Colonic mucosa (tissue), 4 donors: ENCODE measurements around the gene DLG2. TPM values are rescaled to one million over a fixed set of nuclear protein-coding genes. Genes with fewer than 3 reads are reported as not detected.

Source experiments
- DNase-seq: peaks from one replicate; pipeline ENCODE4 v3.0.0-alpha.2; 2020
- H3K27ac ChIP-seq: fragments of 200-600 bp; one replicate; pipeline ENCODE4 v1.8.0; 2021
- H3K27me3 ChIP-seq: fragments of 200-600 bp; one replicate; pipeline ENCODE4 v1.8.0; 2021
- H3K36me3 ChIP-seq: fragments of 200-600 bp; one replicate; pipeline ENCODE4 v1.8.0; 2021
- H3K4me1 ChIP-seq: fragments of 200-600 bp; one replicate; pipeline ENCODE4 v1.8.0; 2021; ENCODE audit warnings: mild to moderate bottlenecking
- H3K4me3 ChIP-seq: fragments of 200-600 bp; one replicate; pipeline ENCODE4 v1.8.0; 2021
- H3K9ac ChIP-seq, 2 donors: one replicate each; pipeline ENCODE4 v1.7.0; 2013; ENCODE audit warnings: control low read depth in 2 of 2, low read depth in 2 of 2, low read length in 2 of 2
- H3K9me3 ChIP-seq: fragments of 200-600 bp; one replicate; pipeline ENCODE4 v1.8.0; 2021
- intact Hi-C: fragments of 100-400 bp; cut with DNase I; formaldehyde crosslinking; loops from one replicate; pipeline ENCODE4 v1.14.1; 2022
- total RNA-seq, 2 donors: library from RNA; stranded (reverse); fragmentation: NEBNext Ultra II Directional in 1 of 2; extraction: Animal tissue kit (Norgen Biotek cat#: 25700) in 1 of 2; gene quantifications; one replicate each; pipeline ENCODE4 v1.2.1, GENCODE V29; 2021
- TF ChIP-seq, protein P1 (sequence below): fragments of 200-600 bp; IDR thresholded peaks from one replicate; pipeline ENCODE4 v1.8.0; 2022; ENCODE audit warnings: antibody characterized with exemption, mild to moderate bottlenecking
- donor health status: healthy.
- donor health status: DM: no; HTN: no; CAD: no.
- donor health status: DM: no; HTN: no; CAD: no.

DLG2 gene
- total RNA-seq, 2 donors from 2014 or later, result 1.4 to 3.3 TPM

DNA sequence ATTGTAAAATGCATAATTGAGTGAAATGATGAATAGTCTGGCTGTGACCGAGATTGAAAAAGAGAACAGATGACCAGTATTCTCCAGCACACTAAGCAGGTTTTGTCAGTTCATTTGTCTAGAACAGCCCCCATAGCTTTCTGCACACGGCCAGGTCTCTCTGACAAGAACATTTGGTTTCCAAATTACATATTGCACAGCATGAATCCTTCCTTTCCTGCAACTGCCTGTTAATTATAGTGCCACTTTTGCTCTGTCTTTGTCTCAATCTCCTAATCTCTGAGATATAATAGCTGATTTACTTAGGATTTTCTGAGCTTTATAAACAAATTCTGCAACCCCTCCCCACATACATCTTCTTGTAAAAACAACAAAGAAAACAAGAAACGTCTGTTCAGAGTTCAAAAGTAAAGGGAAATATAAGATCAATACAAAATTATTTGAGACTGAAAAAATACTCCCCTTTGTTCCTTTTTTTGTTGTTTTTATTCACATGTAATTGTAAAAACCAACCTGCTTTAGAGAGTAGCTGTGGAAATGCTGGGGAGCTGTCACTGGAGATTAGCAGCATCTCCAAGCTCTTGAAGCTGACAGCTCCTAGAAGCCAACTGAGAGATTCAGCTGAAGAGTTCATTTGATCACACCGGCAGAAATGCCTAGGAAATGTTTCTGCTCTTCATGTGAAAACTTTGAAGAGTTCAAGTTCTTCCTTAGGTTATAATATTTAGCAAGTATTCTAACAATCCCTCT is 998.1 kb downstream of the DLG2 start:
- no peak for DNase-seq
- Histone ChIP-seq H3K9ac (no peak overlapping the region), H3K36me3 (no peaks in the 10 kb centered on the region), H3K4me3 (no peak overlapping the region), H3K27ac (no peak overlapping the region), H3K4me1 (no peaks in the 10 kb centered on the region), H3K27me3 (no peaks in the 10 kb centered on the region), H3K9me3 (no peaks in the 10 kb centered on the region)
- intact Hi-C loops, result loop anchor here (10.0 kb wide), 1 partner anchor 86 kb away; no protein-coding TSS in a partner anchor
- TF ChIP-seq, protein P1, sequence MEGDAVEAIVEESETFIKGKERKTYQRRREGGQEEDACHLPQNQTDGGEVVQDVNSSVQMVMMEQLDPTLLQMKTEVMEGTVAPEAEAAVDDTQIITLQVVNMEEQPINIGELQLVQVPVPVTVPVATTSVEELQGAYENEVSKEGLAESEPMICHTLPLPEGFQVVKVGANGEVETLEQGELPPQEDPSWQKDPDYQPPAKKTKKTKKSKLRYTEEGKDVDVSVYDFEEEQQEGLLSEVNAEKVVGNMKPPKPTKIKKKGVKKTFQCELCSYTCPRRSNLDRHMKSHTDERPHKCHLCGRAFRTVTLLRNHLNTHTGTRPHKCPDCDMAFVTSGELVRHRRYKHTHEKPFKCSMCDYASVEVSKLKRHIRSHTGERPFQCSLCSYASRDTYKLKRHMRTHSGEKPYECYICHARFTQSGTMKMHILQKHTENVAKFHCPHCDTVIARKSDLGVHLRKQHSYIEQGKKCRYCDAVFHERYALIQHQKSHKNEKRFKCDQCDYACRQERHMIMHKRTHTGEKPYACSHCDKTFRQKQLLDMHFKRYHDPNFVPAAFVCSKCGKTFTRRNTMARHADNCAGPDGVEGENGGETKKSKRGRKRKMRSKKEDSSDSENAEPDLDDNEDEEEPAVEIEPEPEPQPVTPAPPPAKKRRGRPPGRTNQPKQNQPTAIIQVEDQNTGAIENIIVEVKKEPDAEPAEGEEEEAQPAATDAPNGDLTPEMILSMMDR, result no peak

DNA sequence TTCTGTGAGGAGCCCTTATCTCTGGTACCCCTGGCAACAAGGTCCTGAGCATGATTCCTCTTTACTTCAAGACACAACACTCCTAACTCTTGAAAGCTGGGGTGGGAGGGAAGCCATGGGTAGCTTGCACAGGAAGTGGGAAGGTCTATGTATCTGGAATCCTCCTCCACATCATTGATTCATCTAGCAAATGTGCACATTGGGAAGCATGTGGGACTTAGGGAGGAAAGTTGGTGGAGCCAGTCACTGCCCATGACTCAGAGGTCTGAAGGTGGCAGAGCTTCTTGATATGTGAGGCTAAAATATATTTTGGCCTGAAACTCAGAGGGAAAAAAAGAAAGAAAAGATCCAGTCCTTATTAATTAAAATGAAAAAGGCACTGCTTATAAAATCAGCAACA is 1000.9 kb downstream of the DLG2 start:
- Histone ChIP-seq H3K27ac (no peak overlapping the region), H3K9me3 (no peaks in the 10 kb centered on the region), H3K4me3 (no peak overlapping the region), H3K36me3 (no peaks in the 10 kb centered on the region), H3K27me3 (no peaks in the 10 kb centered on the region), H3K9ac (no peak overlapping the region), H3K4me1 (no peaks in the 10 kb centered on the region)
- intact Hi-C loops, result loop anchor here (10.0 kb wide), 1 partner anchor 89 kb away; no protein-coding TSS in a partner anchor
- TF ChIP-seq, protein P1, result no peak
- DNase-seq, result no peak

DNA sequence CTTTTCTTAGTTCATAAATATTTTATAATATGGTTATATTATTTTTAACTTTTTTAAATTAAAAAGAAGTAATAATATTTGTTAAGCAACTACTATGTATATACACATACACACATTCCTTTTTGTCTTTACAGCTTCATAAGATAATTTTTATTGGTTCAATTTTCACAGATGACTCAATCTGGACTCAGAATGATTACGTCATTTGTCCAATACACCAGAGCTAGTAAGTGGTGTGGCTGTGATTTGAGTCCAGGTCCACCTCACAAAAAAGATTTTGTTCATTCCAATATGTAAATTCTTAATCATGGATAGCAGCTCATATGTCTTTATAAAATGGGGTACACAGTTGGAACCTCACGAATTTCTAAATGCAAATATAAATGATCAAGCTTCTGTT is 1014.5 kb downstream of the DLG2 start:
- Histone ChIP-seq H3K9ac (no peak overlapping the region), H3K4me1 (no peaks in the 10 kb centered on the region), H3K9me3 (no peaks in the 10 kb centered on the region), H3K27me3 (no peaks in the 10 kb centered on the region), H3K27ac (no peak overlapping the region), H3K36me3 (no peaks in the 10 kb centered on the region), H3K4me3 (no peak overlapping the region)
- DNase-seq, result no peak
- TF ChIP-seq, protein P1, result no peak
- intact Hi-C loops, result no loop called here

DNA sequence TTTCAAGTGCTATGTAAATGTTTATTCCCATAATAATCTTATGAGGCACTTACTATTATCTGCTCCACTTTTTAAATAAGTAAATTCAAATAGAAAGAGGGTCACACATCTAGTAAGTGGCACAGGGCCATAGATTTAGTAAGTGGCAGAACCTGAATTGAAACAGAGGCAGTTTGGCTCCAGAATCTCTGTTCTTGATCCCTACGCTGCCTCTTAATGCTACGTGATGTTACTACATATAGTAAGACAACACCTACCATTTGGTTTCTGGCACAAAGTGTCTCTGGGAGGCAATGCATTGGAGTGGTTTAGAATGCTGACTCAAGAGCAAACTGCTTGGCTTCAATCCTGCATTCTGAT is 1018.3 kb downstream of the DLG2 start:
- Histone ChIP-seq H3K36me3 (no peaks in the 10 kb centered on the region), H3K9me3 (no peaks in the 10 kb centered on the region), H3K27me3 (no peaks in the 10 kb centered on the region), H3K4me3 (no peak overlapping the region), H3K4me1 (no peaks in the 10 kb centered on the region), H3K9ac (no peak overlapping the region), H3K27ac (no peak overlapping the region)
- TF ChIP-seq, protein P1, result no peak
- intact Hi-C loops, result no loop called here
- DNase-seq, result no peak

DNA sequence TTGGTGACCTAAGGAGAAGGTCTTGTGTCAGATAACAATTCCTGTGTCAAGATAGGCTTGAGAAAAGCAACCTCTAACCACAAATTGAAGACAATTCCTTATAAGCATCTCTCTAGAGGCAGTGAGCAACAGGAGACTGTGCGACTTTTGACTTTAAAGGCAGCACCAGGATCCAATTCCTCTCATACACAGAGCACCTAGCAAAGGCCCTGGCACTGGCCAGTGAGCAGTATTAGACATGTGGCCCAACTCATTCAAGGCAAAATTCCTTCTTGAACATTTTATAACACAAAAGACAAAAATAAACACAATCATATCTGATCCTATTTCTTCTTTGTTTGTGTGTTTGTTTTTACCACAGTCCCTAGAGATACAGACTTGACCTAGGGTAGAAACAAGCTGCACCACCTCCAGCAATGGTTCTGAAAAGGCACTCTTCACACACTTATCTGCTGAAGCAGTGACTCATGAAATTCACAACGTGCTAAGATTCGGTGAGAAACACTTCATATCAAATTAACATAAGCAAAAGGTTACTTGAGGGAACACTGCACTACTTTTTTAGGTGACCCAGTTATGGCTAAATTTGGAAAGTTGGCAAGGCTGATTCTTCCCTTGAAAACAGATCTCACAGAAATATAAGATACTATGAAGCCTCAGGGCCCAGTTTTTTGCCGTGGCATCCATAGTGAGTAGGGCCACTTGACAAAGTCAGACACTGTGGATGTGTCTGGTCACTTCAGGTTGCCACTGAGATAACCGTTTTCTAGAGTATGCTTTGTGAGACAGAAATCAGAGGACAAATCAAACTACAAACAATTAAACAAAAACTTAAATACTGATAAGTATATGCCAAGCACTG is 1018.9 kb downstream of the DLG2 start:
- intact Hi-C loops, result no loop called here
- Histone ChIP-seq H3K9me3 (no peaks in the 10 kb centered on the region), H3K9ac (no peak overlapping the region), H3K27ac (no peak overlapping the region), H3K4me1 (no peaks in the 10 kb centered on the region), H3K27me3 (no peaks in the 10 kb centered on the region), H3K36me3 (no peaks in the 10 kb centered on the region), H3K4me3 (no peak overlapping the region)
- no peak for DNase-seq
- TF ChIP-seq, protein P1, result no peak
